Liver (tissue), 9 donors: Measurements from ENCODE around the gene USP47. TPM values are rescaled to one million over a fixed set of nuclear protein-coding genes. Genes with fewer than 3 reads are reported as not detected.

Experiments
- DNase-seq: peaks from one replicate; pipeline ENCODE4 v3.0.0-alpha.2; 2017; ENCODE audit warnings: low spot score
- H3K27ac ChIP-seq, 2 donors: one replicate each; pipeline ENCODE4 v1.7.0; 2013; ENCODE audit warnings: inconsistent platforms in 2 of 2, low read length in 2 of 2, control low read depth in 1 of 2, low read depth in 1 of 2, mild to moderate bottlenecking in 1 of 2
- H3K27me3 ChIP-seq, 4 donors: one replicate each; pipeline versions ENCODE4 v1.6.1 to v1.7.0; 2013; ENCODE audit warnings: low read length in 3 of 4, inconsistent platforms in 1 of 4, mild to moderate bottlenecking in 1 of 4, moderate library complexity in 1 of 4; ENCODE audit not compliant: control insufficient read depth in 4 of 4, insufficient read depth in 4 of 4
- H3K36me3 ChIP-seq, 4 donors: one replicate each; pipeline versions ENCODE4 v1.6.1 to v1.7.0; 2013; ENCODE audit warnings: low read length in 3 of 4, mild to moderate bottlenecking in 3 of 4, low read depth in 1 of 4, moderate library complexity in 1 of 4; ENCODE audit not compliant: control insufficient read depth in 4 of 4, insufficient read depth in 3 of 4
- H3K4me1 ChIP-seq, 4 donors: one replicate each; pipeline versions ENCODE4 v1.6.1 to v1.7.0; 2013; ENCODE audit warnings: low read length in 3 of 4, mild to moderate bottlenecking in 3 of 4, moderate library complexity in 1 of 4; ENCODE audit not compliant: control insufficient read depth in 4 of 4, insufficient read depth in 4 of 4
- H3K4me3 ChIP-seq, 3 donors: one replicate each; pipeline versions ENCODE4 v1.6.1 to v1.7.0; 2013; ENCODE audit warnings: low read length in 3 of 3, control low read depth in 1 of 3, low read depth in 1 of 3, mild to moderate bottlenecking in 1 of 3
- H3K9ac ChIP-seq, 2 donors: one replicate each; pipeline ENCODE4 v1.7.0; 2013; ENCODE audit warnings: low read length in 2 of 2, mild to moderate bottlenecking in 2 of 2, moderate library complexity in 2 of 2, control low read depth in 1 of 2, low read depth in 1 of 2
- H3K9me3 ChIP-seq, 4 donors: one replicate each; pipeline versions ENCODE4 v1.6.1 to v1.7.0; 2013; ENCODE audit warnings: low read length in 3 of 4; ENCODE audit not compliant: control insufficient read depth in 4 of 4
- ATF3 ChIP-seq: IDR thresholded peaks from 2 replicates; pipeline ENCODE4 v1.6.1; 2016; ENCODE audit warnings: antibody characterized with exemption
- CTCF ChIP-seq: fragments of 150-350 bp; IDR thresholded peaks from 2 replicates; pipeline ENCODE4 v1.5.1; 2017; ENCODE audit warnings: improper control_type of control experiment, low read depth, low read length; ENCODE audit not compliant: missing input control
- GABPA ChIP-seq, 2 donors: IDR thresholded peaks in 1 of 2; conservative IDR thresholded peaks in 1 of 2; 2 replicates each; pipeline ENCODE4 v1.6.1; 2016; ENCODE audit warnings: antibody characterized with exemption in 2 of 2, mild to moderate bottlenecking in 1 of 2, moderate library complexity in 1 of 2
- HNF4A ChIP-seq, 2 donors: conservative IDR thresholded peaks; 2 replicates each; pipeline ENCODE4 v1.6.1; 2016; ENCODE audit warnings: antibody characterized with exemption in 2 of 2, mild to moderate bottlenecking in 2 of 2
- HNF4G ChIP-seq: IDR thresholded peaks from 2 replicates; pipeline ENCODE4 v1.6.1; 2016; ENCODE audit warnings: antibody characterized with exemption
- JUND ChIP-seq, 2 donors: IDR thresholded peaks; 2 replicates each; pipeline ENCODE4 v1.6.1; 2016; ENCODE audit warnings: antibody characterized with exemption in 2 of 2
- NR2F2 ChIP-seq: IDR thresholded peaks from 2 replicates; pipeline ENCODE4 v1.6.1; 2016; ENCODE audit warnings: antibody characterized with exemption
- RAD21 ChIP-seq, 2 donors: IDR thresholded peaks; 2 replicates each; pipeline ENCODE4 v1.6.1; 2016; ENCODE audit warnings: antibody characterized with exemption in 2 of 2, mild to moderate bottlenecking in 2 of 2
- REST ChIP-seq: IDR thresholded peaks from 2 replicates; pipeline ENCODE4 v1.6.1; 2016; ENCODE audit warnings: antibody characterized with exemption, mild to moderate bottlenecking
- RXRA ChIP-seq, 2 donors: IDR thresholded peaks; 2 replicates each; pipeline ENCODE4 v1.6.1; 2017 to 2018; ENCODE audit warnings: antibody characterized with exemption in 2 of 2, mild to moderate bottlenecking in 1 of 2
- SP1 ChIP-seq: IDR thresholded peaks from 2 replicates; pipeline ENCODE4 v1.6.1; 2018; ENCODE audit warnings: antibody characterized with exemption, mild to moderate bottlenecking
- YY1 ChIP-seq: IDR thresholded peaks from 2 replicates; pipeline ENCODE4 v1.6.1; 2016; ENCODE audit warnings: antibody characterized with exemption, mild to moderate bottlenecking
- WGBS: extraction: QIAGEN DNeasy Blood & Tissue Kit; methylation state at CpG from one replicate; pipeline ENCODE4 v1.1.7; 2013; 5-methylcytosine and 5-hydroxymethylcytosine counted together
- polyA plus RNA-seq, 2 donors: library from polyadenylated mRNA; stranded (reverse) in 1 of 2; unstranded in 1 of 2; fragments of 200-250 nt in 1 of 2; fragments of >200 nt in 1 of 2; fragmentation: Nextera tagmentation in 1 of 2; extraction: Ambion mirVana in 1 of 2; gene quantifications; one replicate each; pipeline versions ENCODE4 v1.2.1 to v1.2.3, GENCODE V29; 2013 to 2015
- total RNA-seq, 2 donors: library from RNA; depleted of rRNA; stranded (reverse); fragments of >200 nt; gene quantifications; one replicate each; pipeline ENCODE4 v1.2.3, GENCODE V29; 2014
- donor health status: healthy.
- donor health status: healthy.
- donor health status: healthy.
- donor health status: healthy.
- donor health status: healthy.

The USP47 gene
- total and polyA plus RNA-seq, 4 donors, result 14.9 to 55.1 (median 32.2) TPM

GRCh38 chr11:11847082-11847481, 5.3 kb downstream of the USP47 start (continued):
- TF ChIP-seq CTCF, result no peak

GRCh38 chr11:11848891-11849746, 7.3 kb downstream of the USP47 start:
- no peaks in the 10 kb centered on the region for H3K36me3 ChIP-seq
- H3K4me3 ChIP-seq, result no peak overlapping the region
- TF ChIP-seq RXRA (IDR thresholded peaks at IDR 0.05) (peak in 1 of 2 donors; percentile 23), CTCF (peak; percentile 70), NR2F2 (no peak), JUND (IDR thresholded peaks at IDR 0.05) (no peak), ATF3 (peak; percentile 38), SP1 (peak; percentile 9), HNF4A (conservative IDR thresholded peaks at IDR 0.05) (peak; percentile 16 to 34), YY1 (peak; percentile 76), RAD21 (IDR thresholded peaks at IDR 0.05) (peak; percentile 83)
- 68% methylated on average over 7 of the region's 7 CpGs for WGBS
- H3K9ac ChIP-seq, result peak overlapping the region in 1 of 2 donors; percentile 28
- H3K9me3 ChIP-seq, result no peaks in the 10 kb centered on the region
- H3K4me1 ChIP-seq, result peaks cover 9 to 47% (median 27%) of the 10 kb centered on the region in 4 donors
- H3K27ac ChIP-seq, result no peak overlapping the region
- peak; percentile 68 for DNase-seq
- no peaks in the 10 kb centered on the region for H3K27me3 ChIP-seq

- TF ChIP-seq RXRA (IDR thresholded peaks at IDR 0.05) (no peak), HNF4G (no peak), REST (no peak), GABPA (IDR thresholded peaks at IDR 0.05 in 1 of 2, conservative IDR thresholded peaks at IDR 0.05 in 1 of 2) (no peak), HNF4A (conservative IDR thresholded peaks at IDR 0.05) (no peak), JUND (IDR thresholded peaks at IDR 0.05) (no peak), YY1 (no peak), ATF3 (no peak)
- Histone ChIP-seq H3K36me3 (no peaks in the 10 kb centered on the region), H3K9me3 (no peaks in the 10 kb centered on the region), H3K27ac (no peak overlapping the region), H3K9ac (no peak overlapping the region), H3K4me3 (no peak overlapping the region), H3K4me1 (peaks cover 8 to 40% (median 22%) of the 10 kb centered on the region in 4 donors), H3K27me3 (no peaks in the 10 kb centered on the region)
- DNase-seq, result no peak
- 91% methylated on average over 3 of the region's 3 CpGs for WGBS
These were observed 8.9 kb downstream of the USP47 start for GRCh38 chr11:11850668-11851067.
